Measurements from ENCODE around the gene ONECUT1. TPM values are rescaled to one million over a fixed set of nuclear protein-coding genes. Genes with fewer than 3 reads are reported as not detected.

The ONECUT1 gene
- total RNA-seq, 1 donor from 2014 or later = 0.32 TPM

- Mint-ChIP-seq H3K9me3 (ENCODE audit: unreplicated experiment) (peaks cover 1% of the 10 kb centered on the region), H3K4me3 (ENCODE audit: unreplicated experiment) (no peak overlapping the region), H3K27me3 (ENCODE audit: low read depth, unreplicated experiment) (peaks cover 29% of the 10 kb centered on the region), H3K4me1 (ENCODE audit: low read depth, unreplicated experiment) (no peaks in the 10 kb centered on the region), H3K36me3 (ENCODE audit: low read depth, unreplicated experiment) (peaks cover 1% of the 10 kb centered on the region), H3K27ac (ENCODE audit: unreplicated experiment) (no peak overlapping the region)
- H3K4me3 ChIP-seq (ENCODE audit: insufficient read depth, low read depth, low read length) = no peak overlapping the region
- H3K4me1 ChIP-seq (ENCODE audit: insufficient read depth, low read length) = no peaks in the 10 kb centered on the region
- H3K27me3 ChIP-seq (ENCODE audit: insufficient read depth, low read length) = peaks cover 9% of the 10 kb centered on the region
- no peak for TF ChIP-seq CTCF (IDR thresholded peaks at IDR 0.05; ENCODE audit: insufficient read depth, low read depth, low read length)
- TF ChIP-seq EZH2 (IDR thresholded peaks at IDR 0.05; ENCODE audit: insufficient read depth, low read length) = no peak
- H2AFZ ChIP-seq (ENCODE audit: low read depth, low read length) = no peak overlapping the region
- H4K20me1 ChIP-seq (ENCODE audit: insufficient read depth, low read length) = no peaks in the 10 kb centered on the region
- no peaks in the 10 kb centered on the region for H3K79me2 ChIP-seq (ENCODE audit: insufficient read depth, low read length)
- no peak overlapping the region for H3K4me2 ChIP-seq (ENCODE audit: low read length)
- H3K9ac ChIP-seq (ENCODE audit: low read length) = no peak overlapping the region
- H3K9me3 ChIP-seq (ENCODE audit: insufficient read depth, low read depth, low read length) = no peaks in the 10 kb centered on the region
- H3K27ac ChIP-seq (ENCODE audit: low read depth, low read length) = no peak overlapping the region
- DNase-seq (ENCODE audit: low read depth) (no peak), FAIRE-seq (no peak)
- H3K36me3 ChIP-seq (ENCODE audit: insufficient read depth, low read length) = no peaks in the 10 kb centered on the region
Observed at GRCh38 chr15:52760562-52760961, 29.6 kb downstream of the ONECUT1 start.

- TF ChIP-seq CTCF (IDR thresholded peaks at IDR 0.05; ENCODE audit: insufficient read depth, low read depth, low read length) (no peak), EZH2 (IDR thresholded peaks at IDR 0.05; ENCODE audit: insufficient read depth, low read length) (no peak)
- FAIRE-seq (no peak), DNase-seq (ENCODE audit: low read depth) (no peak)
- H3K27ac ChIP-seq (ENCODE audit: low read depth, low read length) = no peak overlapping the region
- H3K4me1 Mint-ChIP-seq (ENCODE audit: low read depth, unreplicated experiment) = no peaks in the 10 kb centered on the region
- peaks cover 1% of the 10 kb centered on the region for H3K9me3 Mint-ChIP-seq (ENCODE audit: unreplicated experiment)
- H3K4me1 ChIP-seq (ENCODE audit: insufficient read depth, low read length) = no peaks in the 10 kb centered on the region
- H3K4me3 Mint-ChIP-seq (ENCODE audit: unreplicated experiment) = no peak overlapping the region
- no peak overlapping the region for H3K4me2 ChIP-seq (ENCODE audit: low read length)
- no peaks in the 10 kb centered on the region for H3K79me2 ChIP-seq (ENCODE audit: insufficient read depth, low read length)
- no peak overlapping the region for H2AFZ ChIP-seq (ENCODE audit: low read depth, low read length)
- H3K27me3 Mint-ChIP-seq (ENCODE audit: low read depth, unreplicated experiment) = peaks cover 29% of the 10 kb centered on the region
- H3K36me3 Mint-ChIP-seq (ENCODE audit: low read depth, unreplicated experiment) = peaks cover 1% of the 10 kb centered on the region
- H3K36me3 ChIP-seq (ENCODE audit: insufficient read depth, low read length) = no peaks in the 10 kb centered on the region
- H3K9me3 ChIP-seq (ENCODE audit: insufficient read depth, low read depth, low read length) = no peaks in the 10 kb centered on the region
- peaks cover 9% of the 10 kb centered on the region for H3K27me3 ChIP-seq (ENCODE audit: insufficient read depth, low read length)
- no peak overlapping the region for H3K4me3 ChIP-seq (ENCODE audit: insufficient read depth, low read depth, low read length)
- H3K27ac Mint-ChIP-seq (ENCODE audit: unreplicated experiment) = no peak overlapping the region
- H4K20me1 ChIP-seq (ENCODE audit: insufficient read depth, low read length) = no peaks in the 10 kb centered on the region
- H3K9ac ChIP-seq (ENCODE audit: low read length) = no peak overlapping the region
Observed at GRCh38 chr15:52759969-52760368, 30.2 kb downstream of the ONECUT1 start.

GRCh38 chr15:52757496-52757895 is 32.6 kb downstream of the ONECUT1 start:
- no peak for TF ChIP-seq EZH2 (IDR thresholded peaks at IDR 0.05; ENCODE audit: insufficient read depth, low read length)
- no peak for TF ChIP-seq CTCF (IDR thresholded peaks at IDR 0.05; ENCODE audit: insufficient read depth, low read depth, low read length)
- peaks cover 1% of the 10 kb centered on the region for H3K9me3 Mint-ChIP-seq (ENCODE audit: unreplicated experiment)
- Histone ChIP-seq H3K9ac (ENCODE audit: low read length) (no peak overlapping the region), H3K4me3 (ENCODE audit: insufficient read depth, low read depth, low read length) (no peak overlapping the region), H3K9me3 (ENCODE audit: insufficient read depth, low read depth, low read length) (no peaks in the 10 kb centered on the region), H3K27ac (ENCODE audit: low read depth, low read length) (no peak overlapping the region), H3K4me2 (ENCODE audit: low read length) (no peak overlapping the region), H2AFZ (ENCODE audit: low read depth, low read length) (no peak overlapping the region), H3K79me2 (ENCODE audit: insufficient read depth, low read length) (no peaks in the 10 kb centered on the region), H3K4me1 (ENCODE audit: insufficient read depth, low read length) (no peaks in the 10 kb centered on the region), H3K36me3 (ENCODE audit: insufficient read depth, low read length) (no peaks in the 10 kb centered on the region), H4K20me1 (ENCODE audit: insufficient read depth, low read length) (no peaks in the 10 kb centered on the region), H3K27me3 (ENCODE audit: insufficient read depth, low read length) (peaks cover 7% of the 10 kb centered on the region)
- FAIRE-seq = no peak
- peaks cover 28% of the 10 kb centered on the region for H3K27me3 Mint-ChIP-seq (ENCODE audit: low read depth, unreplicated experiment)
- no peak overlapping the region for H3K4me3 Mint-ChIP-seq (ENCODE audit: unreplicated experiment)
- H3K27ac Mint-ChIP-seq (ENCODE audit: unreplicated experiment) = no peak overlapping the region
- no peaks in the 10 kb centered on the region for H3K4me1 Mint-ChIP-seq (ENCODE audit: low read depth, unreplicated experiment)
- no peak for DNase-seq (ENCODE audit: low read depth)
- H3K36me3 Mint-ChIP-seq (ENCODE audit: low read depth, unreplicated experiment) = peaks cover 1% of the 10 kb centered on the region
